Kasumi-1 (cell line): ENCODE data around the gene RNASET2.
A peak's percentile ranks its signal among the peaks of the same experiment; 100 is the strongest.

Experiments
- DNase-seq, 2 experiments: peaks; one replicate each; lab custom pipeline; 2025; lab: John Stamatoyannopoulos, UW

RNASET2 gene, protein sequence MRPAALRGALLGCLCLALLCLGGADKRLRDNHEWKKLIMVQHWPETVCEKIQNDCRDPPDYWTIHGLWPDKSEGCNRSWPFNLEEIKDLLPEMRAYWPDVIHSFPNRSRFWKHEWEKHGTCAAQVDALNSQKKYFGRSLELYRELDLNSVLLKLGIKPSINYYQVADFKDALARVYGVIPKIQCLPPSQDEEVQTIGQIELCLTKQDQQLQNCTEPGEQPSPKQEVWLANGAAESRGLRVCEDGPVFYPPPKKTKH

DNA sequence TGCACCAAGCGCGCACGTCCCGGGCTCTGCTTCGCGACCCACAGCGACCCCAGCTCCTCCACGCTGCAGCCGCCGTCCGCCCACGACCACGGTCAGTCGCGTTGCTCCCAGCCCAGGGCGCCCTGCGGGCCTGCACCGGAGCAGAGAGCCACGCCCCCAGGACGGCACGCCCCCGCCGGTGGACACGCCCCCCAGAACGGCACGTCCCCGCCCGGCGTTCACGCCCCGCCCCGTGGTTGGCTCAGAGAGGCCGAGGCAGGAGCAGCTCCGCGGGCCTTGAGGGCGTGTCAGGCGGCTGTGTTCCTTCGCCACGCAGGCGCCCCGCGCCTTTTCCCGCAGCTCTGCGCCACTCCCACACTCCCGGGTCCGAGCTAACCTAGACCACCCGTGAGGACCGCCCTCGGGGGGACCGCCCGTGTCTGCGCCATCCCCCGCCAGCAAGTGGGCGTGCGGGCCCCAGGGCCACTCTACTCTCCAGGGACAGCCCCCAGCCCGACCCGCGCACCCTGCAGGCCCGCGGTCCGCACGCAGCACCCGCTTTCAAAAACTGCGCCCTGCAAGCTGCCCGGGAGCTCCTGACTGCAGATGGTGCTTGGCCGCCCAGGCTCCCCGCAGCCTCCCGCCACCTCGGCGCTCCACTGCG lies at the start of gene RNASET2:
Gene RNASET2, minus strand, starts transcription at position 107 of the 643 bp plus-strand sequence. CDS start 368 bp downstream, outside the sequence.
- DNase-seq, result peak; percentile 83 to 86

DNA sequence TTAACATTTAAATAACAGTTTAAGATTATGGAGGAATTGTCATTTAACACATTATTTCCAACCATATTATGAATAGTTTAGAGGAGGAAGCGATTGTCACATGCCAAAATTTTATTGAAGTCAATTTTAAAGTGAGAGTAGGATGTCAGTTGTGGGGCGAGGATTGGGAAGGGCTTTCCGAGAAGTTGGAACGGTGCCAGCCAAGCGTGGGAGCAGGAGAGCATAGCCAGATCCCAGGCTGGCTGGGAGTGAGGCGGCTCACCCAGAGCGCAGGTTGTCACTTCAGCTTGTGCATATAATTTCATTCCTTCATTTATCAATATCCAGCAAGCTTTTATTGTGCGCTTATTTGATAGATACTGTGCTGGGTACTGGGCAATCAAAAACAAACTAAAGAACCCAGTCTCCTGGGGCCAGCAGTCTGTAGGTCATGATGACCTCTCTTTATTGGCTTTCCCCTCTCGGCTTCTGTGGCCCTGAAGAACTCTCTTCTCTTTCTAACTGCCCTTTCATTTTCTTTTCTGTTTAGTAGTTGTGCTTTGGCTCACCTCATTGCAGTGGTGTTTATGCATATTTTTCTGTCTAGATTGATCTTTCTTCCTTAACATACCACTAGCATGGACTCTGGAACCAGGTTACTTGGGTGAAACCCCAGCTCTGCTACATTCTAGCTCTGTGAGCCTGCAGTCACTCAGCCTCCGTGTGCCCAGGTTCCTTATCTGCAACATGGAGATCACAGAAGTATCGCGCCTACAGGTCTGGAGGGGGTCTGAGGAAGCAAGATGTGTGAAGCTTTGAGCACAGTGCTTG lies 49.2 kb upstream of the RNASET2 start:
- no peak for DNase-seq

DNA sequence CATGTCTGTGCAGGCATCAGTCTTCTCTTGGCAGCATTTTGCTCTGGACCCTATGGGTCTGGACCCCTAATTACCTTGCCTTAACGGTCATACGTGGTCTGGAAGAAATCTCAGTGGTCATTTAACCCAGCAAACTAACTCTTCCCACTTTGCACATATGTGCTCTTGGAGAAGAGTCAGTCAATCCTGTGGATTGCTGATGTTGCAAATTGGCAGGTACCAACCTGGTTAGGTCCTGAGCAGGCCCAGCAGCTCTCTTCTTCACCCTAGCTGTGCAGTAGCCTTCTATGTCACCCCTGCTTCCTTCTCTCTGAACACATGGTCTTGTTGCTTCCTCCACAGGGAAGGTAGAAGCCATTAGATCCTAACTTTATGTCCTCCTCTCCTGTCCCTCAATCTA lies 44.4 kb upstream of the RNASET2 start:
- DNase-seq, result peak; percentile 28 to 34

DNA sequence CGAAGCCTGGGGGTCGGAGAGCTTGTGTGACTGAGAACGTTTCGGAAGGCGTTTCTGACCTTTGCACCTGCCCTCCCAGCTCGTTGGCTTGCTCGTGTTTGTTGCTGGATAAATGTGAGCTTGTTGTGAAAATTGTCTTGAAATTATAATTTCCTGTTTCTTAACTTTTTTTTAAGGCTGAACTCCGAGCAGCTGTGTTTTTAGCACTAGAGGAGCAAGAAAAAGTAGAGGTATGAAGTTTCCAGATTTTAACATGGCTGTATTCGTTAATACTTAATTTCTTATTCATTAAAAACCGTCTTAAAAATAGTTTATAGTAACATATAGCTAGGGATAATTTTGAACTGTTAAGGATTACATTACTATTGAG lies 43.5 kb upstream of the RNASET2 start:
- DNase-seq, result no peak

DNA sequence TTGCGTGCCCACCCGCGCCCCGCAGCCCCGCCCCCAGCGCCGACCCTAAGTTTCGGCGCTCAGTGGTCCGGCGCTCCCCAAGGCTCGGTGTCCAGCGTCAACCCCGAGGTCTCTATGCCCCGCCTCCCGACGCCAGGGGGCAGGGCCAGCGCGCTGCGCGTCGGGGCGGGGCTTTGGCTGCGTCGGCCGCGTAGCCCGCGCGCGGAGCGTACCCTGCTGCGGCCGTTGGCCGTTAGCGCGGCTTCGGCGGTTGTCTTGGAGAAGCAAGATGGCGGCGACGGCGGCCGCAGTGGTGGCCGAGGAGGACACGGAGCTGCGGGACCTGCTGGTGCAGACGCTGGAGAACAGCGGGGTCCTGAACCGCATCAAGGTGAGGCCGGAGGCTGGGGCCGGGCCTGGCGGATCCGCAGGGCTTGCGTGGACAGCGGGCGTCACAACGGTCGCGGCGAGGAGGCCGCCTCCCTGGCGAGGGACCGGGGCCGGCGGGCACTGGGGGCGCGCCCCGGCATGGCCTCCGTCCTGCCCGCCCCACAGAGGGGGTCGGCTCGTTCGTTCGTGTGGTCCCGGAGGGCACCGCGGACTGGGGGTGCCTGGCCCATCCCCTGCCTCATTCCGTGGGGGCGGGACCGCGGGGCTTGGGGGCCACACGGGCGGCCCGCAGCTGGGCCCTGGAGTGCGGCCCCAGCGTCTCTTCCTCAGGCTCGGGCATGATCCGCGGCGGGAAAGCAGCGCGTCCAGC lies 43.0 kb upstream of the RNASET2 start, which contains the start of gene CEP43:
Gene CEP43, plus strand, starts transcription at position 253 of the 739 bp plus-strand sequence. Its CDS starts 16 bp downstream, at position 269.
- DNase-seq, result peak; percentile 89 to 93

DNA sequence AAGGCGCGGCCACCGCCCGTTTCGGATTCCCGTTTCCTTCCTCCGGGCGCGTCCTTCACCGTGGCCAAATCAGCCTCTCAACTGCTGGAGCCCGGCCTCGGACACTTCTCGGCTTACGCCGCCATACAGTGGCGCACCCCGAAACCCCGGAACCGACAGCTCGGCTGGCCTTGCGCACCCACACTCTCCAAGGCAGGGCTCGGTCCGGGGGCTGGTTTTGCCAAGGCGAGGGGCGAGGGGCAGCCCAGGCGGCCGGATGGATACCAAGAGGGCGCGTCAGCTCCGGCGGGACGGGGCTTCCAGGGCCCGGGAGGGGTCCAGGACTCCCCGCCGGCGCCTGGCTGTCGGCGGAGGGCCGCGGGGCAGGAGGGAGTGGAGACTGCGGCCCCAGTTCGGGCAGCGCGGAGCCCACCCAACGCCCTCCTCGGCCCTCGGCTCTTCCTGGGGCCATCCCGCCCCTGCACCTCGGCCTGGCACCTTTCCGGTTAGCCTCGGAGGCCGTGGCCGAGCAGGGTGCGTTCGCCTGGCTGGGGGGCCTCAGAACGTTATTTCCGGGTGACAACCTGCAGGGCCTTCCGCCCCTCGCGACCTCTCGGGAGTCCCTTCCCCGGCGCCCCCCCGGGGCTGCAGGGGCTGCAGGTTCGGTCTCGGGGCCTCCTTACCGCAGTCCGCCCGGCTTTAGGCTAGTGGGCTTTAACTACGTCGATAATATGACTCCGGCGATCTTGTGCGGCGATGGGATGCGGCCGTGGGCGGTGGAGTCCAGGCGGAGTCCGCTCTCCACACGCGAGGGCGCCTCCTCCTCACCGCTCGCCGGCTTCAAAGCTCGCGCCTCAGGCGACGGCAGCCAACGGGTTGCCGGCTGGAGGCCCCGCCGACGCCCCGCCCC lies 42.1 kb upstream of the RNASET2 start:
- no peak for DNase-seq

DNA sequence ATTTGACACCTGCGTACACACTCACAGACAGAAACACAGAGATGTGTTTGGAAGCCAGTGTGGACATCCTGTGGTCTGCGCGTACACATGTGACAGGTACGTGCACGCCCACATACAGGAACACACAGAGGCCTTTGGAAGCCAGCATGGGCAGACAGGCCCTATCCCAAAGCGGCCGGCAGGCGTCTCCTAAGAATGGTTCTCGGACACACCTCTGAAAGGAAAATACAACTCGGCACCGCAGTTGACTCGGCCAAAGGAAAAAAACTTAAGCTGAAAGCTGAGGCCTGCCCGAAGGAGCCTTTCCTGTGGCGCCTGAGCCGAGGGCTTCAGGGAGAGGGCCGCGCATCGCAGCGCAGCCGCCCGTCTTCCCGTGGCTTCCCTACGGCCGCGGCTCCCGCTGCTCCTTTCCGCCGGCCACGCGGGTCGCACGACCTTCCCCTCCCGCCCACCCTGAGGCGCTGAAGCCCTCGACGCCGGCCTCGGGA lies 41.5 kb upstream of the RNASET2 start:
- peak; percentile 77 to 82 for DNase-seq

DNA sequence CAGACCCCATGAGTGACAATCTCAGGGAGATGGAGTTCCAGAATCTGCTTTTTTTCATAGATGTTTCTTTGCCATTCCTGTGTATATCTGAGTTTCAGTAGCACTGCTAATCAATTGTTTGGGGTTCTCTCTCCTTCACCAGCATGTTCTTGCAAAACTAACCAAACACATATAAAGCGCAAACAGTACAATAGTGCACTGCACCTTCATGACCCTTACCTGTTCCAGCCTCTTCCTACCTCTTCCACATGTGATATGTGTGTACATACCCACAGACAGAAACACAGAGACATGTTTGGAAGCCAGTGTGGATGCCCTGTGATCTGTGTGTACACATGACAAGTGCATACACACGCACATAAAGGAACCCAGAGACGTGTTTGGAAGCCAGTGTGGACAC lies 41.0 kb upstream of the RNASET2 start:
- DNase-seq, result no peak

DNA sequence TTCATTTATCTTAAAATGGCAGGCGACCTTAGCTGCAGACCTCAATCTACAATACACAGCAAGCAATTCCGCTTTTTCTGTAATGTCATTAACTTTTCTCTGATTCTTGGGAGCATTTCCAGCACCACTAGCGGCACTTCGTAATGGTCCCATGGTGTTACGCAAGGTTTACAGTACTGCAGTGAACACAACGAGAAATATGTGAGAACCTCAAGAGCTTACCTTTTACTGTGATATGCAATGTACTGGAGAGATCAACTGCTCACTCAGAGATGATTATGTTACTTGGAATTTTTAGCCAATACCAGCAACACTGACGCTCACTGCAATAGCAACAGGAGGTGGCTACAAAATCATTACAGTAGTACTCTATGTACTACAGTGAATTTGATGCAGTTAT lies 40.1 kb upstream of the RNASET2 start:
- DNase-seq, result no peak

DNA sequence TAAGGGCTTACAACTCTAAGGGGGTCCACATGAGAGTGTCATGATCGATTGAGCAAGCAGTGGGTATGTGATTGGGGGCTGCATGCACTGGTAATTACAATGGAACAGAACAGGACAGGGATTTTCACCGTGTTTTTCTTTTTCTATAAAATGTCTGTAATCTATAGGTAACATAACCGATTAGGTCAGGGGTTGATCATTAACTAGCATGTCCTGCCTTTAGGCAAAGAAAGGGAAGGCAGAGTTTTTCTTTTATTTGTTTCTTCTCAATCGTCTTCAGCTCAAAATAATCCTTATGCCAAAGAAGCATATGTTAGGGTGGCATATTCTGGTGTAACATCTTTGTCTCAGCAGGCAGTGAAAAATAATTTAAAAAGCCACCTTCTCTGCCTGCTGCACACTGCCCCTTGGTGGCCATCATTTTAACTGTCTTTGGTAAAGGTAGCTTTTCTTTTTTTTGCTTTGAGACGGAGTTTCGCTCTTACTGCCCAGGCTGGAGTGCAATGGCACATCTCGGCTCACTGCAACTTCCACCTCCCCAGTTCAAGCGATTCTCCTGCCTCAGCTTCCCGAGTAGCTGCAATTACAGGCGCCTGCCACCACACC lies 33.2 kb upstream of the RNASET2 start:
- DNase-seq, result peak; percentile 59 to 77

DNA sequence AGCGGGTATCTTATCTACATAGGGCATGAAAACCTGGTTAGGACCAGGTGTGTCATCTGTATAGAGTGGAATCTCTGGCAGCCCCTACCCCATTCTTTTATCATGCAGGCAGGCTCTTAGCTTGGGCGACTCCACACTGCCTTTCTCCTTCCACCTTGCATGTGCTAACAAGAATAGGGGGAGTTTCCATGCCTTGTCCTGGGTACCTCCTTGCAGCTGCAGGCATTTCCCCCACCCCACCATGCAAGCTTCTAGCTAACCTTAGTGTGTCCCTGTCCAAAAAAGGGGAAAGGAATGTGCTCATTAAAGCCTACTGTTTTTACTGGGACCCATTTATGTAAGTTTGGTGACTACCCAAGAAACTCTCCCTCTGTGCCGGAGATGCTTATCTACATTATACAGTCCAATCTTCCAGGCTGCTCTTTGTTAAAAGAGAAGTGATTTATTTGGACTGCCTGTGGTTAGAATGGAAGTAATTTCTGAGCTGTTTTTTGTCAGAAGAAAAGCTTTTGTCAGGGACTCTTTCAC lies 32.4 kb upstream of the RNASET2 start:
- no peak for DNase-seq

DNA sequence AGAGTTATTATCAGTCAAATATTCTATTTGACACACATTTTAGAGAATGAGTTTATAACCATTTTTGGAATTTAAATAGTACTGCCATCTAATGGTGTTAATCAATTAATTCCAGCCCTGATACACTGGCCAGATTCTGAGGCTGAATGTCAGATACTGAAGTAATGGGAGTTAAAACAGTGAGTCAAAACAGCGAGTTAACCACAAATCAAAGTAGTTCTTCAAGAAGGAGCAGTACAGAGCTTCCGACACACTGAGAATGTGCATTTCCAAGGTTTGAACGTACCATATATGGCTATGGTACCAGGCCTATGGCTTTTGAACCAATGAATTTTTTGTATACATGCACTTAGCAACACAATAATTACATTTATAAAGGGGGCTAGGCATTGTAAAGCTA lies 31.6 kb upstream of the RNASET2 start:
- no peak for DNase-seq

DNA sequence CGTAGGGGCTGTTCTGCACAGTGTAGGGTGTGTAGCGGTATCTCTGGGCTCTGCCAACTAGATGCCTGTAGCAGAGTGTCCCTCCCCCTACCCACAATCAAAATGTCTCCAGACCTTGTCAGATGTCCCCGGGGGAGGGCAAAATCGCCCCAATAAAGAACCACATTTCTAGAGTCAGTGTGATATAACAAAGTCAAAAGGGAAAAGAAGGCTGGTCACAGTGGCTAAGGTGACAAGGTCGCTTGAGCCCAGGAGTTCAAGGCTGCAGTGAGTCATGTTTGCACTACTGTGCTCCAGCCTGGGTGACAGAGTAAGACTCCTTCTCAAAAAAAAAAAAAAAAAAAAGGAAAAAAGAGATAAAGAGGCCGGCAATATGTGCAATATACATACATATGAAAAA lies 31.1 kb upstream of the RNASET2 start:
- DNase-seq, result no peak

DNA sequence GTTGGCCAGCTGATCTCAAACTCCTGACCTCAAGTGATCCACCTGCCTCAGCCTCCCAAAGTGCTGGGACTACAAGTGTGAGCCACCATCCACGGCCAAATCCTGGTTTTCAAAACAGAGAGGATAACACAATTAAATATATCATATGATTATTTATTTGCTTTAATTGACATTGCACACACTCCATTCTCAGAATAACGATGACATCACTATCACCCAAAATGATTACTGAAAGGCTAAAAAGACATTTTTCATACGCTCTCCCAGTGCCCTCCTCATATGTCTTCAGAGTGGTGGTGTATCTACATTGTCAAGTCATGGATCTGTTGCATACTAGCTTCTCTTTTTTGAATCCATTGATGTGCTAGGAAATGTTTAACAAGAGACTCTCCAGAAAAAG lies 24.4 kb upstream of the RNASET2 start:
- DNase-seq, result no peak

DNA sequence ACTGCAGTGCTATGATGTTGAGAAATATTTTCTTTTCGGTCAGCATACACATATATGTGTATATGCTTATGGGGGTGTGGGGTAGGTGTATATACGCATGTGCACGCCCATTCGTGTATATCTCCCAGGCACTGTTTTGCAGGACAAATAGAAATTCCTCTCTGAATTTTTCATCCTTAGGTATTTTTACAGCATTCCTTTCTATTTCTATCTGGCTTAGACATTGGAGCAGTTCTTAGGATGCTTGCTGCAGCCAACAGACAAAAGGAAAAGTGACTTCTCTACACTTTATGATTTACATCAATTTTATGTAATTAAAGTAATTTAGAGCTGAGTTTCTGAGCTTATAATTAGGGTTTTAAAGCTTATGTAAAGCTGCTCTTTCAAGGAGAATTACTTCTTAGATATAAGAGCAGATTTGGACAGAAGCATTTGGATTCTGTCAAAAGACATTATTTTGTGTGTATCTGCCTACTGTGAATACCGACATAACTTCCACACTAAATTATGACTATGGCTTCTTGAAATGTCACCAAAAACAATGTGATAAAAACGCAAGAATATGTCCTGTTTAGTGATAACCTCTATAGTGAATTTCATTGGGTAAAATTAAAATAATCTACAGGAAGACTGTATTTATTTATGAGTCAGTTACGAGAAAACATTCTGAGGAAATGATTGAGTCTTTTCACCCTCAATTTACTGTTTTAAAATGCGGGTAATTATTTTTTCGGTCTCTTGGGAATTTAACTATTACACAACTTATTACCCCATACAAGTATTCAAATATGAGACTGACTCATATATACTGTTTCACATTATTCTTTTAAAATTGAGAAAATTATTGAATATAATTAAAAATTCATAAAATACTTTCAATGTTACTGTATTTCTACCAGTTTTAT lies 21.5 kb upstream of the RNASET2 start:
- DNase-seq, result no peak

DNA sequence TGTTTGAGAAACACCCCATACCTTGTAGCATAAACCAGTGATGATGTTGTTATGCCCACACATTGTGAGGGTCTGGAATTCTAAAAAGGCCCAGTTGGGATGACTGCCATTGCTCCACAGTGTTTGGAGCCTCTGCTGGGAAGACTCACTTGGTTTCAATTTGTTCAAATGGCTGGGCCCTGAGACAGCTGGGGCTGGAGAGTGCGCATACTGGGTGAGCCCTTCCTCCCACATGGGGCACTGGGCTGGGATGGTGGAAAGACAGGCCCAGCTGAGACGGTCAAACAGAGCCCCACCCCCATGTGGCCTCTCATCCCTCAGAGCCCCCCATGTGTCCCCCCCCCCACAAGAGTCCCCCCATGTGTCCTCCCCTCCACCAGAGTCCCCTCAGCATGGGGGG lies 20.3 kb upstream of the RNASET2 start:
- no peak for DNase-seq

DNA sequence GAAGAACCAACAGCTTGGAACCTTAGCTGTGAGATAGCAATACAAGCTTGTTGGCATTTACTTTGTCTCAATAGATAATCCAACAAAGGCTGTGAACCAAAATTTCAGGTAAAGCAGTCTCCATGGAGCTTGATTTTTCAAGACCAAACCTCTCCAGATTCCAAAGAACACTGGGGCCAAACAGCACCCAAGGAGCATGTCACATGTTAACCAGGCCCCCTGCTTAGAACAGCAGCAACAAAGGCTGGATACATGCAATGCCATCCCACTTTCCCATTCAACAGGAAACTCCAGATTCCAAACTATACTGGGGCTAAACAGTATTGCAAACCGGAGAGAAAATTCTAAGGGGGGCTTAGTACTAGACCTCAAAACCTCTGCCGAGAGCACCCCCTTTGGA lies 15.8 kb upstream of the RNASET2 start:
- no peak for DNase-seq

DNA sequence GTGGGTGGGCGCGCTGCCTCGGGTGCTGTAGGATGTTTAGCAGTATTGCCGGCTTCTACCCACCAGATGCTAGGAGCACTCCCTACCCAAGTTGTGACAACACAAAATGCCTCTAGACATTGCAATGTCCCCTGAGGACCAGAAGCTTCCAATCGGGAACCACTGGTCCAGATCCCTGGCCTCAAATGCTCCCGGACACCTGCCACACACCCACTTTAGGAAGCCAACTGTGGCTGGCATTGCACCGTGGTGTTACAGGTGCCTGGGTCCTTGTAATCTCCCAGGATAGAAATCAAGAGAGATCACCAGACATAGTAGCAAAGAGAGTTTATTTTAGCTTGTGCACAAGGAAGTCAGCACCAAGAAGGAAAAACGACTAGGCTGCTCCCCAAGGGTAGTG lies 14.9 kb upstream of the RNASET2 start:
- no peak for DNase-seq

DNA sequence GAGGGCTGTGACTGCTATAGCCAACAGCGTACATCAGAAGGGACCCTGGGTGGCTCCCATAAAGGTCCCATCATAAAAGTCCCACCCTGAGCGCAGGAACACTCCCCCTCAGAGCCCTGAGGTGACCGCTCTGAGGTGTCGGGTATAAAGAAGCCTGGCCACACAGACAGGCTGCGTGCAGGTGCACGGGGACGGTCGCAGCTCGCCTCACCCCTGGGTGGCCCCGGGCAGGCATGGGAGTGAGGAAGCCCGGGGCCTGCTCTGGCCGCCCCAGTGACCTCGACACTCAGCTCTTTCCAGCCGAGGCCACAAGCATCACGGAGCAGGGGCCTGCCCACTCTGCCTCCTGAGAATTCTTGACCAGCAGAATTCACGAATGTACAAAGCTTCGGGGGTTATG lies 14.4 kb upstream of the RNASET2 start:
- DNase-seq, result no peak
